GM12864 (cell line): ENCODE results near the gene TSNAX.

Source experiments
- DNase-seq: peaks from one replicate; pipeline ENCODE4 v3.0.0-alpha.2; 2011; ENCODE audit warnings: low read depth
- H3K4me3 ChIP-seq: 2 replicates; pipeline ENCODE4 v1.5.1; 2011; ENCODE audit warnings: mild to moderate bottlenecking, low read depth, low read length, control low read depth
- TF ChIP-seq, protein P1 (sequence below): IDR thresholded peaks from 2 replicates; pipeline ENCODE4 v1.5.1; 2011; ENCODE audit warnings: low read depth, mild to moderate bottlenecking, moderate library complexity, low read length, control low read depth, inconsistent platforms; ENCODE audit errors: missing control alignments

TSNAX gene

DNA sequence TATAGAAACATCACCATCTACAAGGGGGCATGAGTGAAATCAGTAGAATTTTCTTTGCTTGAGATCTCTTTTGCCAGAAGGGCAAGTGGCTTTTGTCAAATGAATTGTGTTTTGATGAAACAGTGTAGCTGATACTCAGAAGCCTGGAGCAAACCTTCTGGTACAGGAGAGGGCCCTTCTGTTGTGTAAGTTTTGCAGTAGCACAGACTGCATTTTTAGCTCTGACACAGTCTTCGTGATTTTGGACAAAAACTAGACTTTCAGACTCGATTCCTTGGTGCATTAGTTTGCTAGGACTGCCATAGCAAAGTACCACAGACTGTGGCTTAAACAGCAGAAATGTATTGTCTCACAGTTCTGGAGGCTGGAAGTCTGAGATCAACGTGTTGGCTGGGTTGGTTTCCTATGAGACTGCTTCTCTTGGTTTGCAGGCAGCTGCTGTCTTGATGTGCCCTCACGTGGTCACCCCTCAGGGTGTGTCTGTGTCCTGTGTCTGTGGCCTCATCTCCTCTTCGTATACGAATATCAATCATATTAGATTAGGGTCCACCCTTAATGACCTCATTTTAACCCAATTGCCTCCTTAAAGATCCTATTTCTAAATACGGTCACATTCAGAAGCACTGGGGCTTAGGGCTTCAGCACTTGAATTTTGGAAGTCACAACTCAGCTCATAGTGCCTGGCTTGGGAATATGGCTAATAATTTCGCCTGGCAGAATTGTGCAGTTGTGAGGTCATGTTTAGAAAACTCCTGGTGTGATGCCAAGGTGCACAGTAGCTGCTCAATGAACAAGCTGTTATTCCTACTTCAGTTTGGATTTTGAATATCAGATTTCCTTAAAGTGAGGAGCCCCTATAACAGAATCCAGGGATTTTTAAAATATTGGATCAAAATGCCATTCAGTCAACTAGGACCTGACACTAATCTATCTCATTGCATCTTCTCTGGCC is 77.0 kb downstream of the TSNAX start:
- TF ChIP-seq, protein P1, sequence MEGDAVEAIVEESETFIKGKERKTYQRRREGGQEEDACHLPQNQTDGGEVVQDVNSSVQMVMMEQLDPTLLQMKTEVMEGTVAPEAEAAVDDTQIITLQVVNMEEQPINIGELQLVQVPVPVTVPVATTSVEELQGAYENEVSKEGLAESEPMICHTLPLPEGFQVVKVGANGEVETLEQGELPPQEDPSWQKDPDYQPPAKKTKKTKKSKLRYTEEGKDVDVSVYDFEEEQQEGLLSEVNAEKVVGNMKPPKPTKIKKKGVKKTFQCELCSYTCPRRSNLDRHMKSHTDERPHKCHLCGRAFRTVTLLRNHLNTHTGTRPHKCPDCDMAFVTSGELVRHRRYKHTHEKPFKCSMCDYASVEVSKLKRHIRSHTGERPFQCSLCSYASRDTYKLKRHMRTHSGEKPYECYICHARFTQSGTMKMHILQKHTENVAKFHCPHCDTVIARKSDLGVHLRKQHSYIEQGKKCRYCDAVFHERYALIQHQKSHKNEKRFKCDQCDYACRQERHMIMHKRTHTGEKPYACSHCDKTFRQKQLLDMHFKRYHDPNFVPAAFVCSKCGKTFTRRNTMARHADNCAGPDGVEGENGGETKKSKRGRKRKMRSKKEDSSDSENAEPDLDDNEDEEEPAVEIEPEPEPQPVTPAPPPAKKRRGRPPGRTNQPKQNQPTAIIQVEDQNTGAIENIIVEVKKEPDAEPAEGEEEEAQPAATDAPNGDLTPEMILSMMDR: no peak
- DNase-seq: no peak
- H3K4me3 ChIP-seq: no peak overlapping the region

DNA sequence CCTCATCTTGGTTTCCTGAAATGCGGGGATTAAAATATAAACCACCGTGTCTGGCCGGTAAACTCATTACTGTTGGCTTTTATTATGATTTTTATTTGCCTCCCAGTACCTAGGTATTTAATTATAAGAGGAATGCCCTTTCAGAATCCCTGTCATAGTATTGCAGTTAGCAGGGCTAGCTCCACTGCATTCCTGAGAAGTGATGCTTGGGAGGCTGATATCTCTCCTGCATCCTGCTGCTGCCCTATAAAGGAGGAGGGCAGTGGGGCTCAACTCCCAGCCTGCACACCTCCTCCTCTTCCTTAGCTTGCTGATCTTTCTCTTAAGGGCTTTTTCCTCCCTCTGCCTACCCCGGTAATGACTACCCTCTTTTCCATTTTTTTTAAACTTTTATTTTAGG is 78.2 kb downstream of the TSNAX start:
- H3K4me3 ChIP-seq: no peak overlapping the region
- DNase-seq: no peak
- TF ChIP-seq, protein P1: no peak

DNA sequence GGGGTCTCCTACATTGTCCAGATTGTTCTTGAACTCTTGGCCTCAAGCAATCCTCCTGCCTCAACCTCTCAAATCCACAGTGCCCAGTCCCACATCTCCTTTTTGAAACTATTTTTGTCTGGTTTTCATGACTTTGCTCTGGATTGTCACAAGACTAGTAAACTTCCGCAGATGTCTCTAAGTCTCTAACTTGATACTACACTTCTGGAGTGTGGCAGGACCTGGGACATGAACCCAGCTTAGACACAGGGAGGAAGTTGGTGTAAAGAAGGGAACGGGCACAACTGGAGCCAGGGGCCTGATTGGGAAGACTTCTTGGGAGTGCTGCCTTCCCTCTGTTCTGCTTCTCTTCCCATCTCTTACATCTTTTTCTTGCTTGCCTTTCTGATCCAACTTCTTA is 81.9 kb downstream of the TSNAX start:
- DNase-seq: no peak
- no peak overlapping the region for H3K4me3 ChIP-seq
- TF ChIP-seq, protein P1: no peak

DNA sequence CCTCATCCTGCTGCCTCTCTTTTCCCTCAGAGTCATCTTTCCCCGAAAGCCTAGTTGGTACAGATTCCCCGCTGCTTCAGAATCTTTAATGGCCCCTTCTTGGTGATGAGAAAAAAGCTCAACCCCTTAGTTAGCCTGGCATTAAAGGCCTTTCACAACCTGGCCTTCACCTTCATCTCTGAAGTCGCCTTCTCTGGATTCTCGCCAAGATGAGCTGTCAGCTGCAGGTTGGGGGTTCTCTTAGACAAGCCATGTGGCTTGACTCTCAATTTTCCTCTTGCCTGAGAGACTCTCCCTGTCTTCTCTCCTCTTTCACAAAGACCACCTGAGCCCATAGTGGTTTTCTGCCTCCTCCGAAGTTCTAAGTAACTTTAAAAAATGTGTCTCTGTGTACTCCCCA is 82.6 kb downstream of the TSNAX start:
- TF ChIP-seq, protein P1: no peak
- no peak overlapping the region for H3K4me3 ChIP-seq
- DNase-seq: no peak

DNA sequence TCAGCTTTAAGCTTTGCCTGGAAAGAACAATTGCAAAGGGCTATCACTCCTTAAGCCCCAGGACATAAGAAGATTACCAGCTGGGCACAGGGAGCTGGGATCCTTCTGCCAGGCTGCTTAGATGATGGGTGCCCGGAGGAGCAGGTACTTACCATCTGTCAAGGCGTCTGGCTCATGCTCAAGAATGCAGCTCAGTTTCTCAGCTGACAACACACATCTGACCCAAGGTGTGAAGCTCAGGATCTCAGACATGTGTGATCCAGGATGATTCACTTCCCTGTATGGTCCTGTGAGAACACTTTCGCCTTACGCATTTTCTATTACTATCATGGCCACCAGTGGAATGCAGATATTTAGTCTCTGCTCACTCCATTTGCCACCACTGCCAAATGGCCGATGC is 83.4 kb downstream of the TSNAX start:
- TF ChIP-seq, protein P1: no peak
- DNase-seq: no peak
- H3K4me3 ChIP-seq: no peak overlapping the region

DNA sequence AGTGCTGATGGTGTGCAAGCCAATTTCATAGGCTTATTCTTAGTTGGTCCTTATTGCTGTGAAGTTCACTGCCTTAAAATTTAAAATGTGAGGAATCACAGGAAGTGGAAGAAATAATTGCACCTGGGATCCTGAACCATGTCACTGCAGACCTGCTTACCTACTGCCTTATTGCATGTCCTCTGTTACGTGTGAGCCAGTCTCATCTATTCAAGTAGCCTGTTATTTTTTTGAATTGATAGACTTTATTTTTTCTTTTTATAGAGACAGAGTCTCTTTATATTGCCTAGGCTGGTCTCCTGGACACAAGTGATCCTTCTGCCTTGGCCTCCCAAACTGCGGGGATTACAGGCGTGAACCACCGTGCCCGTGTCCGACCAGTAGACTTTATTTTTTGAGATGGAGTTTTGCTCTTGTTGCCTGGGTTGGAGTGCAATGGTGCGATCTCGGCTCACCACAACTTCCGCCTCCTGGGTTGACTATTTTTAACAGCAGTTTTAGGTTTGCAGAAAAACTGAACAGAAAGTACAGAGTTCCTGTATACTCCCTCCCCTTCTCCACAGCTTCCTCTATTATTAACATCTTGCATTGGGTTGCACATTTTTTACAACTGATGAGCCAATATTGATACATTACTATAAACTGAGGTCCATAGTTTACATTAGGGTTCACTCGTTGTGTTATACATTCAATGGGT is 84.1 kb downstream of the TSNAX start:
- TF ChIP-seq, protein P1: no peak
- DNase-seq: peak; percentile 55

More for the DNA sequence above, 84.1 kb downstream of the TSNAX start:
- H3K4me3 ChIP-seq: no peak overlapping the region
